OCI-LY7 (cell line): ENCODE measurements around the gene IL25. TPM values are rescaled to one million over a fixed set of nuclear protein-coding genes. Genes with fewer than 3 reads are reported as not detected.

Source experiments
- BruUV-seq: library from RNA; stranded (reverse); fragments of 400-500 nt; replicated peaks from 2 replicates; lab custom pipeline; 2021; lab: Mats Ljungman, UMichigan
- CTCF ChIA-PET: fragments of 300-600 bp; sonication (Branson Sonifier 250); formaldehyde crosslinking; loops from one replicate; lab custom pipeline; 2022; ENCODE audit warnings: antibody characterized with exemption; ENCODE audit not compliant: unreplicated experiment; lab: Charles Lee
- POLR2A ChIA-PET: fragments of 300-600 bp; sonication (Branson Sonifier 250); formaldehyde crosslinking; loops from one replicate; lab custom pipeline; 2022; ENCODE audit warnings: antibody characterized with exemption; lab: Charles Lee
- DNase-seq: peaks from one replicate; pipeline ENCODE4 v3.0.0-alpha.2; 2015; ENCODE audit warnings: low spot score
- H2AFZ ChIP-seq: fragments of 200-600 bp; sonication (generic), shearing (Covaris generic); 2 replicates; pipeline ENCODE4 v1.6.1; 2014; ENCODE audit warnings: mild to moderate bottlenecking, antibody characterized with exemption, low read length, moderate library complexity
- H3K27ac ChIP-seq: fragments of 200-600 bp; sonication (generic); 2 replicates; pipeline ENCODE4 v1.5.1; 2014; ENCODE audit warnings: mixed run types, low read depth, mild to moderate bottlenecking, moderate library complexity, low read length, inconsistent platforms; ENCODE audit not compliant: poor library complexity, severe bottlenecking
- H3K36me3 ChIP-seq: fragments of 200-600 bp; sonication (generic); 2 replicates; pipeline ENCODE4 v1.6.1; 2014; ENCODE audit warnings: mild to moderate bottlenecking, antibody characterized with exemption, low read length, moderate library complexity, mixed read lengths; ENCODE audit not compliant: insufficient read depth
- H3K4me1 ChIP-seq: fragments of 200-600 bp; sonication (generic); 2 replicates; pipeline ENCODE4 v1.5.1; 2014; ENCODE audit warnings: mild to moderate bottlenecking, low read length; ENCODE audit not compliant: insufficient read depth, poor library complexity, severe bottlenecking
- H3K4me2 ChIP-seq: fragments of 200-600 bp; sonication (generic); 2 replicates; pipeline ENCODE4 v1.6.1; 2014; ENCODE audit warnings: mild to moderate bottlenecking, low read length
- H3K4me3 ChIP-seq: fragments of 200-600 bp; sonication (generic); 2 replicates; pipeline ENCODE4 v1.5.1; 2014; ENCODE audit warnings: mild to moderate bottlenecking, low read depth, low read length; ENCODE audit not compliant: poor library complexity, severe bottlenecking
- H3K79me2 ChIP-seq: fragments of 200-600 bp; sonication (generic); 2 replicates; pipeline ENCODE4 v1.6.1; 2016; ENCODE audit warnings: low read depth, mild to moderate bottlenecking, low read length, moderate library complexity, mixed read lengths; ENCODE audit not compliant: insufficient read depth
- H3K9me2 ChIP-seq: fragments of 200-600 bp; sonication (generic); 2 replicates; pipeline ENCODE4 v1.6.1; 2016; ENCODE audit warnings: mild to moderate bottlenecking, low read length, mixed read lengths; ENCODE audit not compliant: insufficient read depth
- H3K9me3 ChIP-seq: fragments of 200-600 bp; sonication (generic); 2 replicates; pipeline ENCODE4 v1.6.1; 2014; ENCODE audit warnings: mild to moderate bottlenecking, mixed run types, low read length, mixed read lengths
- H4K20me1 ChIP-seq: fragments of 200-600 bp; sonication (generic); 2 replicates; pipeline ENCODE4 v1.6.1; 2014; ENCODE audit warnings: mild to moderate bottlenecking, antibody characterized with exemption, low read length, moderate library complexity, mixed read lengths; ENCODE audit not compliant: insufficient read depth
- EZH2phosphoT487 ChIP-seq: fragments of 200-600 bp; sonication (generic); IDR thresholded peaks from 2 replicates; pipeline ENCODE4 v1.6.1; 2018; ENCODE audit warnings: low read depth, borderline replicate concordance, mild to moderate bottlenecking, mixed run types, antibody characterized with exemption, low read length, moderate library complexity, mixed read lengths
- intact Hi-C: fragments of 100-400 bp; cut with micrococcal nuclease; formaldehyde crosslinking; loops from one replicate; pipeline ENCODE4 v1.10.0; 2022; ENCODE audit not compliant: unreplicated experiment
- total RNA-seq, 2 experiments: library from RNA; depleted of rRNA in 1 of 2; stranded (reverse); fragments of >200 nt in 1 of 2; shearing (Covaris generic) in 1 of 2; gene quantifications; 2 replicates each; pipeline ENCODE4 v1.2.3, GENCODE V29; 2014 to 2022
- TF ChIP-seq, protein P1 (sequence below): fragments of 200-600 bp; sonication (generic); conservative IDR thresholded peaks from 2 replicates; pipeline ENCODE4 v1.5.1; 2014; ENCODE audit warnings: mild to moderate bottlenecking, antibody characterized with exemption, low read length, moderate library complexity, mixed read lengths

Gene IL25
- total RNA-seq, 2 experiments from 2014 or later, result not detected

DNA sequence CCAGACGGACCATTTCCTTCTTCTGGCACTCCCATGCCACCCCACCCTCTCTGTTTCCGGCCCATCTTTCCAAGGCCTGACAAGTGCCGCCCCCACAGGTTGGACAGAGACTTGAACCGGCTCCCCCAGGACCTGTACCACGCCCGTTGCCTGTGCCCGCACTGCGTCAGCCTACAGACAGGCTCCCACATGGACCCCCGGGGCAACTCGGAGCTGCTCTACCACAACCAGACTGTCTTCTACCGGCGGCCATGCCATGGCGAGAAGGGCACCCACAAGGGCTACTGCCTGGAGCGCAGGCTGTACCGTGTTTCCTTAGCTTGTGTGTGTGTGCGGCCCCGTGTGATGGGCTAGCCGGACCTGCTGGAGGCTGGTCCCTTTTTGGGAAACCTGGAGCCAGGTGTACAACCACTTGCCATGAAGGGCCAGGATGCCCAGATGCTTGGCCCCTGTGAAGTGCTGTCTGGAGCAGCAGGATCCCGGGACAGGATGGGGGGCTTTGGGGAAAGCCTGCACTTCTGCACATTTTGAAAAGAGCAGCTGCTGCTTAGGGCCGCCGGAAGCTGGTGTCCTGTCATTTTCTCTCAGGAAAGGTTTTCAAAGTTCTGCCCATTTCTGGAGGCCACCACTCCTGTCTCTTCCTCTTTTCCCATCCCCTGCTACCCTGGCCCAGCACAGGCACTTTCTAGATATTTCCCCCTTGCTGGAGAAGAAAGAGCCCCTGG, 3.1 kb downstream of the IL25 start:
- no peak for DNase-seq
- CTCF ChIA-PET, result no interaction called here
- intact Hi-C loops, result no loop called here
- no TSS peak for BruUV-seq
- Histone ChIP-seq H4K20me1 (no peaks in the 10 kb centered on the region), H3K9me3 (no peaks in the 10 kb centered on the region), H3K4me3 (no peak overlapping the region), H3K4me2 (no peak overlapping the region), H3K79me2 (no peaks in the 10 kb centered on the region), H2AFZ (no peak overlapping the region), H3K36me3 (no peaks in the 10 kb centered on the region), H3K9me2 (no peaks in the 10 kb centered on the region), H3K27ac (no peak overlapping the region), H3K4me1 (no peaks in the 10 kb centered on the region)
- POLR2A ChIA-PET, result no interaction called here
- TF ChIP-seq EZH2phosphoT487, result no peak
- TF ChIP-seq, protein P1, sequence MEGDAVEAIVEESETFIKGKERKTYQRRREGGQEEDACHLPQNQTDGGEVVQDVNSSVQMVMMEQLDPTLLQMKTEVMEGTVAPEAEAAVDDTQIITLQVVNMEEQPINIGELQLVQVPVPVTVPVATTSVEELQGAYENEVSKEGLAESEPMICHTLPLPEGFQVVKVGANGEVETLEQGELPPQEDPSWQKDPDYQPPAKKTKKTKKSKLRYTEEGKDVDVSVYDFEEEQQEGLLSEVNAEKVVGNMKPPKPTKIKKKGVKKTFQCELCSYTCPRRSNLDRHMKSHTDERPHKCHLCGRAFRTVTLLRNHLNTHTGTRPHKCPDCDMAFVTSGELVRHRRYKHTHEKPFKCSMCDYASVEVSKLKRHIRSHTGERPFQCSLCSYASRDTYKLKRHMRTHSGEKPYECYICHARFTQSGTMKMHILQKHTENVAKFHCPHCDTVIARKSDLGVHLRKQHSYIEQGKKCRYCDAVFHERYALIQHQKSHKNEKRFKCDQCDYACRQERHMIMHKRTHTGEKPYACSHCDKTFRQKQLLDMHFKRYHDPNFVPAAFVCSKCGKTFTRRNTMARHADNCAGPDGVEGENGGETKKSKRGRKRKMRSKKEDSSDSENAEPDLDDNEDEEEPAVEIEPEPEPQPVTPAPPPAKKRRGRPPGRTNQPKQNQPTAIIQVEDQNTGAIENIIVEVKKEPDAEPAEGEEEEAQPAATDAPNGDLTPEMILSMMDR, result no peak

DNA sequence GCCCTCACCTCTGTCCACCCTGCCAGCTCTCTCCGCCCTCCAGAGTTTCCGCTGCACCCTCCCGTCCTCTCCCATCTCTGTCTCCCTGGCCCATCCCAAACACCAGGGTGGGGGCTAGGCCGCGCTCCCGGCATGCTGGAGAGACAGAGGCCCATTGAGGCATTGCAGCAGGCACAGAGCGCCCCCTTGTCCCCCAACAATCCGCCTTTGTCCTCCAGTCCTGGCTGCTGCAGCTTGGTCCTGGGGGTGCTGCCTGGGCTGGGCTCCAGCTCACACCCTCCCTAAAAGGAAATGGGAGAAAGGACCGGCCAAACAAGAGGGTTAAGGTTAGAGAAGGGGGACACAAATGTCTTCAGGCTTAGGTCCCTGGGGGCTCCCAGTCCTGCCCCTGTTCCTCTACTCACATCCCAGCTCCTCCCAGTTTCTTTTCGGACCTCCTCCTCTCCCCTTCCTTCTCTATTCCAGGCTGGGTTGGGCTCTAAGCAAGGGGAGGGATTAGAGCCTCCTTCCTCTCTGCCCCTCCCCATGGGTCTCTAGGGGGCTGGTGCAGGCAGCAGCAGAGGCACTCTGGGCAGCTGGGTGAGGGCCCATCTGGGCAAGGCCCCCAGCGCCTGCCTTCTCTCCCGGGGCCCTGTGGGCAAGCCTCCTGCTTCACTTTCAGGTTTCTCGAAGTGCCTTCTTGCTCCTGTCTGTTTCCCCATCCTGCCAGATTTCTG, 4.0 kb downstream of the IL25 start, which contains the start of gene CMTM5:
Gene CMTM5 (plus strand): TSS at position 565 of the 716 bp plus-strand sequence. CDS start 206 bp downstream, outside the sequence.
- DNase-seq, result no peak
- Histone ChIP-seq H3K4me2 (no peak within 1 kb of the TSS), H3K9me2 (no peaks in the 10 kb centered on the region), H3K27ac (no peak within 1 kb of the TSS), H3K36me3 (no peaks in the 10 kb centered on the region), H4K20me1 (no peaks in the 10 kb centered on the region), H3K79me2 (no peaks in the 10 kb centered on the region), H3K4me3 (no peak within 1 kb of the TSS), H3K4me1 (no peaks in the 10 kb centered on the region), H3K9me3 (no peaks in the 10 kb centered on the region), H2AFZ (no peak within 1 kb of the TSS)
- no TSS peak for BruUV-seq
- CTCF ChIA-PET, result no interaction called here
- intact Hi-C loops, result no loop called here
- TF ChIP-seq EZH2phosphoT487, result no peak
- TF ChIP-seq, protein P1, result no peak
- POLR2A ChIA-PET, result interaction anchor here (0.6 kb wide), 1 partner anchor 11 kb away, joined by 3 read pairs; no protein-coding TSS in a partner anchor
